ENCODE results near the gene RELN.
"Not testable (repeated sequence)": the region's sequence is repeated elsewhere in the genome, so short reads cannot be mapped to it uniquely, and the experiment has no call there.

RELN gene

DNA sequence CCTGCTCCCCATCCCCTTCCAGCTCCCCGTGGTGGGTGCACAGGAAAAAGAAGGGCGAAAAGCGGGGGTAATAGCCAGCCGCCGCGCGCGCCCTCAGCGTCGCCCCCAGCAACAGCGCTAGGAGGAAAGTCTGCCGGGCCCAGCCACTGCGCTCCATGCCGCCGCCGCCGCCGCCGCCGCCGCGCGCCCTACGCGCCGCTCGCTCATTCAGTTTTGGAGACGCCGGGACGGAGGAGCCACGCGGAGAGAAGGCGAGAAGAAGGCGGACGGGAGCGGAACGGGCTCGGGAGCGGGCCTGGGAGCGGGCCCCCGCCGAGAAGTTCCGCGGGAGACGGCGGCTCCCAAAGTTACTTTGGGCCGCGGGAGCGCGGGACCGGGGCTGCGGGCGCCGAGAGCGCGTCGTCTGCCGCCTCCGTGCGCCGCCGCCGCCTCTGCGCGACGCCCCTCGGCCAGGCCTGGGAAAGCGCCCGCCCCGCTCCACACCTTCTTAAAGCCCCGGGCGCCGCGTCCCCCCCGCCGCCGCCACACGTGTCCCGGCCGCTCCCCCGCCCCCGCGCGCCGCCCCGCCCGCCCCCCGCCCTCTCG, at the start of gene RELN:
Gene RELN (minus strand): TSS at position 459 of the 585 bp plus-strand sequence. CDS start 302 bp downstream, at position 157.
- peak; percentile 75 for DNase-seq

DNA sequence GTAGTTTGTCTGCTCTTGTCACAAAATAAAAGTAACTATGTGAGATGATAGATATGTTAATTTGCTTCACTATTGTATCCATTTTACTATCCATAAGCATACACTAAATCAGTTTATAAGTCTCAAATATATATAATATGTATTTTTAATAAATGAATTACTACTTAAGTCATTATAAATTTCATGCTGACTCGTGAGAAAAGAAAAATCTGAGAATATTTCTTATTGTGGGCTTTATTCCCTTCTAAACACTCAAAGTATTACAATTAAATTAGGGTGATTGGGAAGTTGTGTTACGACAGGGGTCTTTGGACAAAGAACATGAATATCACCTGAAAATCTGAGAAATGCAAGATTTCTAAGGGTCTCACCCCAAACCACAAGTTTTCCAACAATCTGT, 48.7 kb upstream of the RELN start:
- DNase-seq, result no peak

DNA sequence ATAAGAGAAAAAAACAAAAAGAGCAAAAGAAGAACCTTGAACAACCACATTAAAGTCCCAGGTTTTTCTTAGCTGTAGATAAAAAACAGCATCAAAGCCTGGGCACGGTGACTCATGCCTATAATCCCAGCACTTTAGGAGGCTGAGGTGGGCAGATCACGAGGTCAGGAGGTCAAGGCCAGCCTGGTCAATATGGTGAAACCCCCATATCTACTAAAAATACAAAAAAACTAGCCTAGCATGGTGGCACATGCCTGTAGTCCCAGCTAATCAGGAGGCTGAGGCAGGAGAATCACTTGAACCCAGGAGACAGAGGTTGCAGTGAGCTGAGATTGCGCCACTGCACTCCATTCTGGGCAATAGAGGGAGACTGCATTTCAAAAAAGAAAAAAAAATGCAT, 47.4 kb upstream of the RELN start:
- not testable (repeated sequence) for DNase-seq

DNA sequence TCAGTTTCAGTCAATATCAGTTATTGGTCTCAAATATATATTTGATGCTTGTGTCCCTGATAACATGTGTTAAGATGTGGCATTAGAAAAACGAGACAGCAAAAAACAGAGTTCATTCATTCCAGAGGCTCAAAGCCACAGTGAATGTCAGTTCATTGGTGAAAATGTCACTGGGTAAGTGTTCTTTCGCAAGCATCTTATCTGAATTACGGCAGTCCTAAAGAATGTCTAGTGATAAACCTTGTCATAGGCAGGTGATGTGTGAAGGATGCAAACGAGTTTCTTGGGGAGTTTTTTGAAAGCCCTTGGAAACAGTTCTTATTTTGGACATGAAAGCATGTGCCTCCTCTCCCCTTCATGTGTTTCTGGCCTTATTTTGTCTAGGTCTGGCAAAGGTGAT, 45.9 kb upstream of the RELN start:
- DNase-seq, result no peak

DNA sequence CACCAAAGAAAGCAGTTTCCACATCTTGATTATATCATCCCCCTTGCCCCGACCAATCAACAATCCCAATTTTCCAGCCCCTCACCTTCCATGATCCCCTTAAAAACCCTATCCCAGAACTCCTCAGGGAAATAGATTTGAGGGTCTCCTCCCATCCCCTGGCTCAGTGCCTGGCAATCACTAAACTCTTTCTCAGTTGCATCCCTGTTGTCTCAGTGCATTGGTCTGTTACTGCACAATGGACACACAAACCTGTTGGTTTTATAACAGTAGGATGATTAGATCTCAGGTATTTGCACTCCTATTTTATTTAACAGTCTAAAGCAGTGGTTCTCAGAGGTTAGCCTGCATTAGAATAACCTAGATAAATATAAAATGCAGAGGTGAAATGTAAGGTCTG, 45.2 kb upstream of the RELN start:
- no peak for DNase-seq

DNA sequence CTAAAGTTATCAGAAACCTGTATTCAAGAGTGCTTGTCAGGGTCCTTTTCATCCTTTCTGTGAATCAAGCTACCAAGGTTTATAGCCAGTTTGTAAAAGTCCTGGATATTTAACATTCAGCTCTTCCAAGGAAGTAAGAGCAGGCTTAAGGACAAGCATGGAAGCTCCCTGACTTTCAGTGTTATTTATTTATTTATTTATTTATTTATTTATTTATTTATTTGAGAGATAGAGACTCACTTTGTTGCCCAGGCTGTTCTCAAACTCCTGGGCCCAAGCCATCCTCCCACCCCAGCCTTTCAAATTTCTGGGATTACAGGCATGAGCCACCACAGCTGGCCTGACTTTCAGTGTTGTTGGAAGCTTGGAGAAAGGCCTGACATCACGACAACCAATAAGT, 44.4 kb upstream of the RELN start:
- DNase-seq, result no peak

DNA sequence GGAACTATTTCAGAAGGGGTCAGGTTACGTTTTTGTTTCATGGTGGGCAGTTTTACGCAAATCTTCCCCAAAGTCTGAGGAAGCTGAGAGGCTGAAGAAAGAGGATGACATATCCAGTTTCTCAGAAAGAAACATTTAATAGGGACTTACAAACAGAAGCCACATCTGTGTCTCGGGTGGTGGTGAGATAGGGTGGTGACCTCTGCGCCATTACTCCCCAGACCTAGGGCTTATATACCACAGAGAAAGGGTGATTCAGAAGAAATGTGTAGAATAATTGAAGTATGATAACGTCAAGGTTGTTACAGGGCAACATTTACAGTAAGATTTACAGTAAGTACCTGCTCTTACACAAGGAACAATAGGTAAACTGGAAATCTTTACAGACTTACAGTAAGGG, 43.0 kb upstream of the RELN start:
- DNase-seq, result no peak

DNA sequence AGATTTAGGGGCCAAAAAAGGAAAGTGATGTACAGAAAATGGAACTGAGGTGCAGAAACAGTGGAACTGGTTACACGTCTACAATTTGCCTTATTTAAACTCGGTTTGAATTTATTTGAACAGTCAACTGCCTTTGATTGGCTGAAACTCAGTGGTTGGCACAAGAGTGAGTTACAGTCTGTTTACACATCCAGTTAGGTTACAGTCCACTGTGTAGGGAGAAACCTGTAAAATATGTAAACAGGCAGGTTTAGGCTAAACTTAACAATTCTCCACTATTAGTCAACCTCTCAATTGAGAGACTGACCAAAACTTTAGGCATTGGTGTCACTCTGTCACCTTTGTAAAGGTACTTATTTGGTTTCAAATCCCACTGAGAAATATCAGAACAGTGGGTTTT, 40.3 kb upstream of the RELN start:
- no peak for DNase-seq

DNA sequence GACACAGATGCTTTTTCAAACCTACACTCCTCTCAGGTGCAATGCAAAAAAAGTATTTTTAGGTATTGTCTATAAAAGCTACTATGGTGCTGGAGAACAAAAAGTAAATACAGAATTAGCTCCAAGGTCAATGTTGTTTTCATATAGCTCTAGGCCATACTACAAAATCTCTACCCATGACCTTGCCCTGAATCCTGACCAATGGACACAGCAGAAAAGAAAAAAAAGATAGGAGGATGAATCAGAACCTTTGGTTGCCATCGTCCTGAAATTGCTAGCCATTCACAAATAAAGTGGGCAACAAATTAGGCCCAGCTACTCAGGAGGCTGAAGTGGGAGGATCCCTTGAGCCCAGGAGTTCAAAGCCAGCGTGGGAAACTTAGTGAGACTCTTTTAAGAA, 35.2 kb upstream of the RELN start:
- no peak for DNase-seq

DNA sequence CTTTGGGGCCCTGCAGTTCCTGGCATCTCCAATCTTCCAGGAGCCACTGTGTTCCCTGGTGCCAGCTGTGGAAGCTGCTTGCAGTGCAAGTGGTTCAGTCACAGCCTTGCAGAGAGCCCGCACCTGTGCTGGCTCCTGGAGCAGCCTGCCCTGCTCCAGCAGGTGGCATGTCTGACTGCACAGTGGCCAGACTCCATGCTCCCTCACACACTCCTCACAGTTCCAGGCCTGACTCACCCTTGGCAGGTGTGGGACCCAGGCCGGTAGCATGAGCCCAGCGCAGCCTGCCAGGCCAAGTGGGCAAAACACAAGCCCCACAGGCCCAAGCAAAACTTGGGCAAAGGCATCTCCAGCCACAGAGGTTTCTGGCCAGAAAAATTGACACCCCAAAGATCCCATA, 33.6 kb upstream of the RELN start:
- no peak for DNase-seq

DNA sequence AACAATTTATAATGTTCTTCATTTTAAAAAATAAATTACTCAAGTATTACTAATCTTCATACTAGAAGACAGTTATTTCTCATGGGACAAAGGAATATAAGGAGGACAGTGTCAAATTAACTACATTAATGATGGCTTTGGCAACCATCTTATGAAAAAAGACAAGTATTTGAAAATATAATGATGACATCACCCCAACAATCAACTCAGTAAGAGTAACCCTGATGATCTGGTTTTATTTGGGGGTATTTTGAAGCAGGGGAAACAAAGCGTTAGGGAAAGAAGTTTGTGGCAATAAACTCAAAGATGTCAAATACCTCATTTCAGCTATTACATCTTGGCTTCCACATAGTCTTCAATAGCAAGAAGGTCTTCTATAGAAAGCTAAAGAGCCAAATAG, 29.0 kb upstream of the RELN start:
- DNase-seq, result no peak

DNA sequence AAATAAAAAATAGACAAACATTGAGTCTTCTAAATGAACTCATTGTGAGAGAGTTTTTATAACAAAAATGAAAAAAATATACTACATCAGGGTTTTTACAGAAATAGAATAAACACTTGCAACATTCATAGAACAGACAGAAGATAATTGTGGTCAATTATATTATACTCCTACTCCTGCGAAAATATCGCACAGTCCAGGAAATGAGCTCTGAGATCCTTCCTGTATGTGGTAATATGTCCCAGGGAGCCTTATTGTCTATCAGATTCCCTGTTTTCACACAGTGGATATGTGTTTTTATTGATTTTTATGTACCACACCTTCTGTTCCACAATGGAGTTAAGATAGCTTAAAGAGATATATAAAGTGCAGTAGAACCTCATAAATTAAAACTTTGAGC, 27.5 kb upstream of the RELN start:
- DNase-seq, result no peak

DNA sequence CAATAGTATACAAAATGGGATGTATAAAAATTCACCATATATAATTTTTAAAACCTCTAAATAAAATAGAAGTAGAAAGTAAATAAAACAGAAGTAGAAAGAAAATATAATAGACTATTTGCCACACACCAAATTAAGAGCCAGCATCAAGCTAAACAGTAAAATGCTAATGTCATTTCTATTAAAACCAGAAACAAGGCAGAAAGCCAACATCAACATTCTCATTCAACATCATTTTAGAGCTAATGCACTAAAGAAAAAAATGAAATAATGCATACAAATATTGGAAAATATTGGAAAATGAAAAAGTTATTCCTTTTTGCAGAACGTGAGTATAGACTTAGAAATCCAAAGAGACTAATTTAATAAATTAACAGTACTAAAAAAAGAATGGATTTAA, 23.4 kb upstream of the RELN start:
- no peak for DNase-seq

DNA sequence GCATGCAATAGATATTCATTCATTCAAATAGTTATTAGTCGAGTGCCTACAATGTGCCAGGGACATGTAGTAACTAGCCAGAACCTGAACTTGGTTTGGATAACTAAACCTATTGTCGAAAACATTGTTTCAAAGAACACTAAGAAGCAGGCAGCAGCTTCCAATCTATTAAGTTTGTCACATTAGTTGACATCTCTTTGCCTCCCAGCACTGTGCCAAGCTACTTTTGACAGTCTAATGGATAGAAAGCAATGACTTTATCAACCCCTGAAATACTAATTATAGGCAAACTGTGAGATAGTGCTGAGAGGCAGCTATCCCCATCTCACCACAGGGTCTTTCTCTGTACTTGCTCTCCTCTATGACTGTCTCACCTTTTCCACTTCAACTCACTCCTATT, 22.4 kb upstream of the RELN start:
- no peak for DNase-seq

DNA sequence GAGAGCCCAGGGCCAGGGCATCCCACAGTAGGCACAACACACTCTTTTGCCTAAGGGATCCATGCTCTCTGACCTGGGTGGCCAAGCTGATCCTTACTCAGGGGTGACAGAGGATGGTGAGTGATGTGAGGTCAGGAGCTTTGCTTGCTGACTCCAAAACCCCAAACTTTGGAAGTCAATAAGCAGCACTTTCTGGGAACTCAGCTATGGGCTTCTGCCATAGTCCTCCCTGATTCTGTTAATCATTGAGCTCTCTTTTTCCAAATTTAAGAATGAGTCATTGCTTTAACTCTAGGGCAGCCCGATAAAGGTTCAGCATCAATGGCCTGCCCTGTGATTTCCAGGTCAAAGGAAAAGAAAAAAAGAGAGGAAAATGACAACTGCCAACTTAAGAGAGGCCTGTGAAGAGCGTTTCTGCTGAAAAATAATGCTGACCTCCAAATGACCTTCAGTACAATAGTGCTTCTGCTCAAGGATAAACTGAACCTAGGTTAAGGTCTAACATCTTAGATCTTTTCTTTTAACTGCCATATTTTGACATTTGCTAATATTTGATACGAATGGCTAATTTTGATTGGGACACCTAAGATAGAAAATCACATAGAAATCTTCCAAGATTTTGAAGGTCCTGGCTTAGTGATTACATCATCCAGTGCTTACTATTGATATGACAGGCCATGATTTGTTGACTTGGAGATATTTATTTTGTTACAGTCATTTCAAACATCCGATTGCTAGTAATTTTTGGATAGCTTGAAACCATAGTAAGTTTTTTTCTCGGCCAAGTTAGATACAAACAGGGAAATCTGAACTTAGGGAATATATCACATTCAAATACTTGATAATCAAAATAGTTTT, 20.8 kb upstream of the RELN start:
- no peak for DNase-seq

DNA sequence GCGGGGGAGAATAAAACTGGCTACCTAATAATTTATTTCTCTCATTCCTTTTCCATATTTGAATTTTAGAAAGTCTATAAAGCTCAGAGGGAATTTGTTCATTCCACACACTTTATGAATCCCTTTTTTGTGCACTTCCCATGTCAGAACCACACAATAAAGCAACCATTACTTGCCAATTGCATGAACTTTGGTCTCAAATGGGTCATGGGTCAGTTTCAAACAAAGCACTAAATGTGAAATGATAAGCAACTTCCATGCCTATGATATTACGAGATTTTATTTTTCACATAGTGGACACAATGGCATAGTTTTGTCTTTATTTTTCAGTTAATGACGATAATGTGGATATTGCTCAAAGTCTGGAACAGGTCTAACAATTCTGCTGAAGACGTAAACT, 18.6 kb upstream of the RELN start:
- DNase-seq, result no peak

DNA sequence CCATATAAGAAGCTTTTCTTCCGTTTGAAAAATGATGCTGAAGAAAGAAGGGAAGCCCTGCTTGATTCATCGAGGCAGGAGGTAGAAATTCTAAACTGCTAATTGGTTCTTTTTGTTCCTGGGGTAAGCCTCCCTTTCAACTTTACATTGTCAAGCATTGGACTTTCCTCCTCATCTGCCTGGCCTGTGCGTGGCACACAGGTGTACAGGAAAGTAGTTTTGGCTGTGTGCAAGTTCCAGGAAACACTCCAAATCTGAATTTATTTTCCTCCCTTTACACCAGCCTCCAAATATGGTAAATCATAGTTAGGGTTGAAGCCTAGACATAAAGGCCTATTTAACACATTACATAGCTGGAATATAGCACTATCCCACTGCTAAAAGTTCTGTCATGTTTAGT, 18.2 kb upstream of the RELN start:
- DNase-seq, result no peak

DNA sequence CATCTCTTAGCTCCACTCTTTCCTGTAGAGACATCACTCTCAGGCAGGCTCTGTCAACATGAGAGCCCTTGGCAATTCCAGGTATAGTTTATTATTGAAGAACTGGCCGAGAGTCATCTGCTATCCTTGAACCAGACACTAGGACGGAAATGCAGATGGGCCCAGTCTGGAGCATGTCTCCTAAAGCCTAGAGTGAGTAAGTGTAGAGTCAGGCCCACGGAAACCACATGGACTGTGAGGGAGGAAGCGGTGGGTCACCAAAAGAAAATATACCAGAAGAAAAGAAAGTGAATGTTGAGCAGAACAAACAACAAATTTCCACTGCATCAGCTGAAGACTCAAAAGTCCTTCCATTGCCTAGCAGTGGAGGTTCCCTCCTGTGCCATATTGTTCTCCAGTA, 15.7 kb upstream of the RELN start:
- DNase-seq, result no peak

DNA sequence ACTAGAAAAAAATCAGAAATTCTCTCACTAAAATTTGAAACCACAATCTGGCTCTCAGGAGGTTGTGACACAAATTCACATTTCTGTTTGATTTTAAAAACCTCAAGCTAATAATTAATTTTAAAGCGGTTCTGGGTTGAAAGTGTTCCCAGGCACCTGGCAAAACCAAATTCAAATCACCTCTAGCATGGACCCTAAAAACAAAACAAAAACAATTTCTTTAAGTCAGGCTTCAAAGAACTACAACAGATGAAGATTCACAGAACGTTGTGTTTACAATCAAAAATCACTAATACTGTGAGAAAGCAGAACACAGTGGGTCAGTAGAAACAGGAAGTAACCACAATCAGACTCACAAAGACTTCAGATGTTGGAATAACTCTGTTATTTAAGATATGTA, 7.2 kb upstream of the RELN start:
- no peak for DNase-seq

DNA sequence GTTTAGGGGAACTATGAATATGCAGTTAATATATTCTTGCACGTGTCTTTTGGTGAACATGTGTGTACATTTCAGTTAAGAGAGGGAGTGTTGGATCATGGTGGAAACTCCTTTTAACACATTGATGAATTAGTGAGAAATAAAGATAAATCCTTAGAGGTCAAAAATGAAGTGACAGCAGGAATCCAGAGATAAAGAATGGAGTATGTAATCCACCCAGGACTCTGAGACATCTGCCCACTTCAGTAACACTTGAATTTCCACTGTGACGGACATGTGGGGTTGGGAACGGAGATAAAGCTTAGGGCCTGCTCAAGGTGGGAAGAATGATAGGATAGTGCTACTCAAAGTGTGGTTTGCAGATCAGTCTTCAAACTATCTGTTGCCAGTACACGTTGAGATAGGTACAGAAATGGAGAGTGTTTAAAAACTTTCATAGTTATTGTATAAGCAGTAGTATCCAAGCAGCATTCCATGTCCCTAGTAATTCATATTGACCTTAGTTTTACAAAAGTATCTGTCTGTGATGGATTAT, 6.6 kb upstream of the RELN start:
- no peak for DNase-seq

DNA sequence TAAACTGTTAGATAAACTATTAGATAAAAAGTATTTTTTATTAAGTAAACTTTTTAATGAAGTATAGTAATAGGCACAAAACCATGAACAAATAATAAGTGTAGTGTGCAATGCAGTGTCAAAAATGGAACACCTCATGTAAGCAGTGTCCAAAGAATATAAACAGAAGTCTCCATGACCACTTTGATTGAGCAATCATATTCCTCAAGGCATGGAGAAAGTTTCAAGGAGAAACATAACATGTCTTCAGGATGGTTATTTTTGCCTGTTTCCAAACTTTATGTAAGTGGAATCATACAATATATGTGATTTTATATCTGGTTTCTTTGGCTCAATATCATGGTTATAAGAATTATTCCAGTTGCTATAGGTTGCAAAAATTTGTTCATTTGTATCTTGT, 6.1 kb upstream of the RELN start:
- no peak for DNase-seq

DNA sequence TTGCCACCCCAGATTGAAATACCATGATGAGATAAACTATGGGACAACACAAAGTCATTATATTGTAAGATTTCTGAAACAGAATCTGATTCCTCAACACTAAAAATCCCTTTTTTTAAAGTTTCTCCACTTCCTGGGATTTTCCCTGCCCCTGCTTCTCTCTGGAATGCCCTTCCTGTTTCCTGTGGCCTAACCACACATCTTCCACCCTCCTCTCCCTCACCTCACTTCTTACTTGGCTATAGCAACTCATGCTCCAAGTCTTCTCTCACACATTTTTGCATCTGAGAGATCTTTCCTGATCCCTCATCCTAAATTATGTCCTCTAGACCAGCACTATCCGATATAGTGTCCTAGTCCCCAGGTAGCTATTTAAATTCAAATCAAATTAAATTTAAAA, 4.1 kb upstream of the RELN start:
- no peak for DNase-seq

DNA sequence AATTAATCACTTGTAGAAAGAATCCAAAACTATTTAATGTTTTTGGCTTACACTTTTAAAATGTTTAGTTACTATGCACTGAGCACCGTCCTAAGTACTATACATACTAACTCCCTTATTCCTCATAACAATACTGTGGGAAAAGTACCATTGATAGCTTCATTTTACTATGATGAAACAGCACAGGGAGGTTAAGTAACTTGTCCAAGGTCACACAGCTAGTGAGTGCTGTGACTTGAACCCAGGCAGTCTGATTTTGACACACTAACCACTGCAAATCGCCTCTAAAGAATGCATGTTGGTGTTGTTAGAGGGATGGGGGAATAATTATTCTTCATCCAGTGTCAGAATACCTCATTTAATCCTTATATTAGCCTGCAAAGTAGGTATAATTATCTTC, 1.9 kb upstream of the RELN start:
- DNase-seq, result no peak

DNA sequence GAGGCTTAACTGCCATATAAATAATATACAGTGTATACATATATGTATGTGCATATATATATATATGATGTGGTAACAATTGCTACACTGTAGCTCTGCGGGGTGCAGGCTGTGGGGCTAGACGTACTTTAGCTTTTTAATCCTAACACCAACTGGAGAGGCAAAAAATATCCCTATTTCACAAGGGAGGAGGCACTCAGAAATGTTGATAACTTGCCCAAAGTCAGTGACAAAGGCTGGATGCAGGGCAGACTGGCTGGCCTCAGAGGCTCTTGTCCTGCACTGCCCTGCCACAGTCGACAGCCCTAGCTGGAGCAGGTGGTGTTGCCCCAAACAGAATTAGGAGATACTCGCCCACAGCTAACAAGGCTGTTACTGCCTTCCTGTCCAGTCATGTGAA, 1.5 kb upstream of the RELN start:
- peak; percentile 33 for DNase-seq
